ENCODE measurements around the gene GCNT2.
"Not testable (repeated sequence)": the region's sequence is repeated elsewhere in the genome, so short reads cannot be mapped to it uniquely, and the experiment has no call there.

GCNT2 gene

GRCh38 chr6:10613723-10614122 lies 92.6 kb downstream of the GCNT2 start:
- no peak for DNase-seq

- DNase-seq: no peak
These were observed 94.5 kb downstream of the GCNT2 start for GRCh38 chr6:10615675-10616074.

GRCh38 chr6:10616266-10616665 lies 95.1 kb downstream of the GCNT2 start:
- DNase-seq: not testable (repeated sequence)

GRCh38 chr6:10617008-10617696 lies 96.0 kb downstream of the GCNT2 start:
- DNase-seq: no peak

- no peak for DNase-seq
These were observed 97.3 kb downstream of the GCNT2 start for GRCh38 chr6:10618409-10618808.

GRCh38 chr6:10621213-10621612 lies 100.1 kb downstream of the GCNT2 start:
- DNase-seq: no peak

- DNase-seq: no peak
These were observed 100.7 kb downstream of the GCNT2 start for GRCh38 chr6:10621847-10622246.

GRCh38 chr6:10624836-10625235 lies 103.7 kb downstream of the GCNT2 start:
- DNase-seq: no peak

- no peak for DNase-seq
These were observed 105.1 kb downstream of the GCNT2 start for GRCh38 chr6:10626154-10626741.

GRCh38 chr6:10627800-10628199 lies 106.6 kb downstream of the GCNT2 start:
- DNase-seq: no peak

GRCh38 chr6:10630178-10630577 lies 109.0 kb downstream of the GCNT2 start:
- no peak for DNase-seq

GRCh38 chr6:10633216-10633615 lies 112.1 kb downstream of the GCNT2 start:
- peak; percentile 9 for DNase-seq

GRCh38 chr6:10640412-10640811 lies 119.3 kb downstream of the GCNT2 start:
- DNase-seq: no peak

GRCh38 chr6:10641528-10641927 lies 120.4 kb downstream of the GCNT2 start:
- no peak for DNase-seq

GRCh38 chr6:10643201-10643651 lies 122.1 kb downstream of the GCNT2 start:
- DNase-seq: no peak

- no peak for DNase-seq
These were observed 123.1 kb downstream of the GCNT2 start for GRCh38 chr6:10644225-10644624.

GRCh38 chr6:10655508-10656055 lies 134.4 kb downstream of the GCNT2 start:
- DNase-seq: peak; percentile 33

GRCh38 chr6:10658910-10659698 lies 138.0 kb downstream of the GCNT2 start:
- no peak for DNase-seq

GRCh38 chr6:10659699-10660348 lies 138.7 kb downstream of the GCNT2 start:
- no peak for DNase-seq

GRCh38 chr6:10660431-10661191 lies 139.5 kb downstream of the GCNT2 start:
- DNase-seq: not testable (repeated sequence)

GRCh38 chr6:10662207-10662606 lies 141.1 kb downstream of the GCNT2 start:
- DNase-seq: no peak

- DNase-seq: no peak
These were observed 141.6 kb downstream of the GCNT2 start for GRCh38 chr6:10662742-10663141.
